ENCODE measurements around the gene RPL35. TPM values are rescaled to one million over a fixed set of nuclear protein-coding genes. Genes with fewer than 3 reads are reported as not detected.

The RPL35 gene
- 1,000 to 10,000 TPM; 2,663 to 5,499 (median 3,310) TPM for polyA plus RNA-seq

GRCh38 chr9:124861342-124862229, at the start of gene RPL35, which contains the start of gene ARPC5L:
Gene RPL35, minus strand, starts transcription at chr9:124861957. Its CDS starts 45 bp downstream, at chr9:124861912.
Gene ARPC5L, plus strand, starts transcription at chr9:124862130. Its CDS starts 7,161 bp downstream, at chr9:124869291.
- no peak within 1 kb of the TSS for H3K27ac ChIP-seq (ENCODE audit: low read depth, low read length)
- 0% methylated on average over 72 to 92 of the region's 92 CpGs for WGBS, 3 donors

GRCh38 chr9:124908098-124908497, 46.3 kb upstream of the RPL35 start:
- 68 to 82% (median 78%) methylated on average over 2 of the region's 2 CpGs for WGBS, 3 donors
- no peak overlapping the region for H3K27ac ChIP-seq (ENCODE audit: low read depth, low read length)

GRCh38 chr9:124906966-124907365, 45.2 kb upstream of the RPL35 start:
- 21 to 86% (median 77%) methylated on average over 1 of the region's 1 CpG for WGBS, 3 donors

GRCh38 chr9:124899845-124900244, 38.1 kb upstream of the RPL35 start:
- whole genome bisulfite sequencing, 3 donors = 93 to 94% (median 94%) methylated on average over 9 of the region's 9 CpGs

More at GRCh38 chr9:124906966-124907365, 45.2 kb upstream of the RPL35 start:
- no peak overlapping the region for H3K27ac ChIP-seq (ENCODE audit: low read depth, low read length)

GRCh38 chr9:124897570-124898460, 36.1 kb upstream of the RPL35 start:
- WGBS, 3 donors = 86 to 94% (median 91%) methylated on average over 6 of the region's 6 CpGs
- no peak overlapping the region for H3K27ac ChIP-seq (ENCODE audit: low read depth, low read length)

More at GRCh38 chr9:124899845-124900244, 38.1 kb upstream of the RPL35 start:
- H3K27ac ChIP-seq (ENCODE audit: low read depth, low read length) = no peak overlapping the region

GRCh38 chr9:124894741-124895170, 33.0 kb upstream of the RPL35 start:
- H3K27ac ChIP-seq (ENCODE audit: low read depth, low read length) = no peak overlapping the region

GRCh38 chr9:124894035-124894740, 32.4 kb upstream of the RPL35 start:
- no peak overlapping the region for H3K27ac ChIP-seq (ENCODE audit: low read depth, low read length)
- 86 to 92% (median 87%) methylated on average over 9 of the region's 9 CpGs for WGBS, 3 donors

GRCh38 chr9:124890179-124890578, 28.4 kb upstream of the RPL35 start:
- no peak overlapping the region for H3K27ac ChIP-seq (ENCODE audit: low read depth, low read length)
- 96% methylated on average over 7 of the region's 7 CpGs for WGBS, 3 donors

- WGBS, 3 donors = 94 to 96% (median 95%) methylated on average over 12 to 13 of the region's 13 CpGs
- no peak overlapping the region for H3K27ac ChIP-seq (ENCODE audit: low read depth, low read length)
Measured at GRCh38 chr9:124889006-124889405, 27.2 kb upstream of the RPL35 start.

GRCh38 chr9:124887832-124888231, 26.1 kb upstream of the RPL35 start:
- WGBS, 3 donors = 78 to 91% (median 81%) methylated on average over 5 of the region's 5 CpGs
- no peak overlapping the region for H3K27ac ChIP-seq (ENCODE audit: low read depth, low read length)

GRCh38 chr9:124886866-124887492, 25.2 kb upstream of the RPL35 start:
- WGBS, 3 donors = 70 to 86% (median 77%) methylated on average over 17 of the region's 17 CpGs

GRCh38 chr9:124886461-124886860, 24.7 kb upstream of the RPL35 start:
- WGBS, 3 donors = 85 to 94% (median 87%) methylated on average over 10 of the region's 10 CpGs
- no peak overlapping the region for H3K27ac ChIP-seq (ENCODE audit: low read depth, low read length)

More at GRCh38 chr9:124886866-124887492, 25.2 kb upstream of the RPL35 start:
- no peak overlapping the region for H3K27ac ChIP-seq (ENCODE audit: low read depth, low read length)

GRCh38 chr9:124885551-124885950, 23.8 kb upstream of the RPL35 start:
- no peak overlapping the region for H3K27ac ChIP-seq (ENCODE audit: low read depth, low read length)
- WGBS, 3 donors = 93 to 96% (median 94%) methylated on average over 4 of the region's 4 CpGs

GRCh38 chr9:124884376-124884775, 22.6 kb upstream of the RPL35 start:
- WGBS, 3 donors = 73 to 87% (median 86%) methylated on average over 4 of the region's 4 CpGs

GRCh38 chr9:124882231-124882630, 20.5 kb upstream of the RPL35 start:
- H3K27ac ChIP-seq (ENCODE audit: low read depth, low read length) = no peak overlapping the region
- WGBS, 3 donors = 77 to 81% (median 77%) methylated on average over 13 of the region's 13 CpGs

More at GRCh38 chr9:124884376-124884775, 22.6 kb upstream of the RPL35 start:
- no peak overlapping the region for H3K27ac ChIP-seq (ENCODE audit: low read depth, low read length)

- WGBS, 3 donors = 91 to 94% (median 93%) methylated on average over 16 of the region's 16 CpGs
- no peak overlapping the region for H3K27ac ChIP-seq (ENCODE audit: low read depth, low read length)
Measured at GRCh38 chr9:124881138-124881743, 19.5 kb upstream of the RPL35 start.

- 70 to 73% (median 71%) methylated on average over 9 of the region's 9 CpGs for WGBS, 3 donors
Measured at GRCh38 chr9:124880501-124880900, 18.7 kb upstream of the RPL35 start.

More at GRCh38 chr9:124880501-124880900, 18.7 kb upstream of the RPL35 start:
- H3K27ac ChIP-seq (ENCODE audit: low read depth, low read length) = no peak overlapping the region
